Activated T-helper 17 cell treated with anti-CD3 and anti-CD28 coated beads, Interleukin-2, amount 50 U/mL, for 72 hours (primary cell): ENCODE results near the gene METTL18. TPM values are rescaled to one million over a fixed set of nuclear protein-coding genes. Genes with fewer than 3 reads are reported as not detected.

Source experiments
- ATAC-seq: fragments of 150-1000 bp; cut with Tn5 transposase; replicated peaks from 2 replicates; pipeline ENCODE4 v1.10.0; 2021; ENCODE audit warnings: mild to moderate bottlenecking, moderate library complexity
- H3K27ac Mint-ChIP-seq: one replicate; pipeline ENCODE4 v1.8.0; 2022; ENCODE audit warnings: mixed read lengths
- H3K27me3 Mint-ChIP-seq: one replicate; pipeline ENCODE4 v1.8.0; 2022; ENCODE audit warnings: mixed read lengths
- H3K36me3 Mint-ChIP-seq: one replicate; pipeline ENCODE4 v1.8.0; 2022; ENCODE audit warnings: low read depth, mild to moderate bottlenecking, mixed read lengths
- H3K4me1 Mint-ChIP-seq: one replicate; pipeline ENCODE4 v1.8.0; 2022; ENCODE audit warnings: mixed read lengths
- H3K4me3 Mint-ChIP-seq: one replicate; pipeline ENCODE4 v1.8.0; 2022; ENCODE audit warnings: mild to moderate bottlenecking, mixed read lengths
- H3K9me3 Mint-ChIP-seq: one replicate; pipeline ENCODE4 v1.8.0; 2022; ENCODE audit warnings: mixed read lengths
- total RNA-seq, 2 donors: library from RNA; stranded (reverse); gene quantifications; one replicate each; pipeline ENCODE4 v1.2.3, GENCODE V29; 2022

Gene METTL18
- total RNA-seq, 2 donors from 2014 or later = 8.3 to 10.4 TPM

DNA sequence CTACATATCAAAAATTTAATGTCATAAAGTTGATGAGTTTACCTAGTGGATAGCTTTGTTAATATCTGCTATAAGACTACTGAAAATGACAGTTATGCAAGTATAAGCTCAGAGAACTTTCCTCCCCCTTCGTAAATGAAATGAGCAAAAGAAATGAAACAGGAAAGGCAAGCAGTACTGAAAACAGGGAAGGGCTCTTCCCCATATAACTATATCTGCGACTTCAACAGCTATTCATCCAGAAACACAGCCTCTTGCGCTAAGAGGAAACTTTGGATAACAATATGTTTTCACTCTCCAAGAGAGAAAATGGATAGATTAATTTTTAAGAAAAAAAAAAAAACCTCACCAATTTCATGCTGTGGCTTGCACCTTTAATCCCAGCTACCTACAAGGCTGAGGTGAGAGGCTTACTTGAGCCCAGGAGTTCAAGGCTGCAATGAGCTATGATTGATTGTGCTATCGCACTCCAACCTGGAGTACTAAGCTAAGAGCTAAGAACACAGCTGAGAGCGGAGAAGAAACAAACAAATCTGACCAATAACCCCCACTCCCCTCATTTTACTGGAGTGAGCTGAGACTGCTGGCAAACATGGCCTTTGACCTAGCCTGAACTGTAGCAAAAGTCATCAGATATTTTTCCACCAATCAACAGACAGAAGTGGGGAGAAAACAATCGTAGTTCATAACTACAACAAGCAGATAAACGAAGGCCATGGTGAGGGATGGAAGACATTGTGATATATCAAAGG, 29.0 kb downstream of the METTL18 start:
- Mint-ChIP-seq H3K4me1 (no peaks in the 10 kb centered on the region), H3K4me3 (no peak overlapping the region), H3K9me3 (no peaks in the 10 kb centered on the region), H3K27ac (no peak overlapping the region), H3K27me3 (peaks cover 4% of the 10 kb centered on the region), H3K36me3 (no peaks in the 10 kb centered on the region)
- ATAC-seq = no peak

DNA sequence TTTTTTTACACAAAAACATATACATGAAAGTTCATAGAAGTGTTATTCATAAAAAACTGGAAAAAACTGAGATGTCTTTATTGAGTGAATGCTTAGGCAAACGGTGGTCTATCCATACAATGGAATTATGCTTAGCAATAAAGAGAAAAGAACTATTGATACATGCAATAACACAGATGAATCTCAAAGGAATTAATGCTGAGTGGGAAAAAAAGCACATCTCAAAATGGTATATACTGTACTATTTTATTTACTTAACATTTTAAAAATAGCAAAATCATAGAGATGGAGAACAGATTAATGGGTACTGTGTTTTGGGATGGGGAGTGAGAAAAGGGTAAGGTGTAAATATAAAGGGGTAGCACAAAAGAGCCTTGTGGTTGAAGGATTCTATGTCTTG, 29.8 kb downstream of the METTL18 start:
- Mint-ChIP-seq H3K4me3 (no peak overlapping the region), H3K4me1 (no peaks in the 10 kb centered on the region), H3K36me3 (no peaks in the 10 kb centered on the region), H3K9me3 (no peaks in the 10 kb centered on the region), H3K27ac (no peak overlapping the region), H3K27me3 (peaks cover 4% of the 10 kb centered on the region)
- no peak for ATAC-seq

DNA sequence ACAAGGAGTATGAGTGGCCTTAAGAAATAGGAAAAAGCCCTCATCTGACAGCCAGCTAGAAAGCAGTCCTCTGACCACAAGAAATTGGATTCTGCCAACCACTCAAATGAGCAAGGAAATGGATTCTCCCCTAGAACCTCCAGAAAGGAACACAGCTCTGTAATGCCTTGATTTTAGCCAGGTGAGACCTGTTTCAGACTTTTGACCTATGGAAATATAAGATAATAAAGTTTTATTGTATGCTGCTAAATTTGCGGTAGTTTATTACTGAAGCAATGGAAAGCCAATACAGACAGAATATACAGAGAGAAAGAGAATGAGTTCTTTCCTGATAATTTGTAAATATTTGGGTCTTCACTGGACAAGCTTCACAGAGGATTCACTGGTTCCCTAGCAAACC, 32.0 kb downstream of the METTL18 start:
- Mint-ChIP-seq H3K4me3 (no peak overlapping the region), H3K36me3 (no peaks in the 10 kb centered on the region), H3K9me3 (no peaks in the 10 kb centered on the region), H3K4me1 (no peaks in the 10 kb centered on the region), H3K27me3 (peaks cover 6% of the 10 kb centered on the region), H3K27ac (no peak overlapping the region)
- no peak for ATAC-seq

DNA sequence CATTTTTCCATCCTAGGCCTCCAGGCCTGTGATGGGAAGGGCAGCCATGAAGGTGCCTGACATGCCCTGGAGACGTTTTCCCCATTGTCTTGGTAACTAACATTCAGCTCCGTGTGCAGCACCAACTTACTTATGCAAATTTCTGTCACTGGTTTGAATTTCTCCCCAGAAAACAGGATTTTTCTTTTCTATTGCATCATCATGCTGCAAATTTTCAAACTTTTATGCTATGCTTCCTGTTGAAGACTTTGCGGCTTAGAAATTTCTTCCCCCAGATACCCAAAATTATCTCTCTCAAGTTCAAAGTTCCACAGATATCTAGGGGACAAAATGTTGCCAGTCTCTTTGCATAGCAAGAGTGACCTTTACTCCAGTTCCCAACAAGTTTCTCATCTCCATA, 35.7 kb downstream of the METTL18 start:
- no peak overlapping the region for H3K4me3 Mint-ChIP-seq
- no peak for ATAC-seq
- H3K4me1 Mint-ChIP-seq = no peaks in the 10 kb centered on the region

DNA sequence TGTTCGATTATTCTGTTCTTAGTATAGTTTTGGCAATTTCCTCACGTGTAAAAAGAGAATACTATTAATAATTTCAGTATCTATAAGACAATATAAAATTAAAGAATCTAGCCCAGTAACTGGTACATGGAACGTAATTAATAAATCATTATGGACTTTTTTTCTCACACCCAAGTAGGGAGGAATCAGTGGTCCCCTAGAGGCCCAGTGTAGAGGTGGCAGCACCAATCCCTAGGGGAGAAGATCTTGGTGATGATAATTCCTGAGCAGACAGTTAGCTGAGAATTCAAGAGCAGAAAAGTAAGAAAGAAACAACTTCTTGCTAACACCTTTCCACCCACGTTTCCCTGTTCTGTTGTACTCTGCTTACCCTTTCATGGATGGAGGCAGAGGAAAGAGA, 41.2 kb downstream of the METTL18 start:
- no peak overlapping the region for H3K27ac Mint-ChIP-seq
- no peak overlapping the region for H3K4me3 Mint-ChIP-seq
- no peak for ATAC-seq
- no peaks in the 10 kb centered on the region for H3K4me1 Mint-ChIP-seq
- H3K36me3 Mint-ChIP-seq = no peaks in the 10 kb centered on the region
- no peaks in the 10 kb centered on the region for H3K9me3 Mint-ChIP-seq
- H3K27me3 Mint-ChIP-seq = peaks cover 15% of the 10 kb centered on the region

More for the DNA sequence above, 35.7 kb downstream of the METTL18 start:
- no peaks in the 10 kb centered on the region for H3K36me3 Mint-ChIP-seq
- no peak overlapping the region for H3K27ac Mint-ChIP-seq
- H3K27me3 Mint-ChIP-seq = peaks cover 12% of the 10 kb centered on the region
- H3K9me3 Mint-ChIP-seq = no peaks in the 10 kb centered on the region

DNA sequence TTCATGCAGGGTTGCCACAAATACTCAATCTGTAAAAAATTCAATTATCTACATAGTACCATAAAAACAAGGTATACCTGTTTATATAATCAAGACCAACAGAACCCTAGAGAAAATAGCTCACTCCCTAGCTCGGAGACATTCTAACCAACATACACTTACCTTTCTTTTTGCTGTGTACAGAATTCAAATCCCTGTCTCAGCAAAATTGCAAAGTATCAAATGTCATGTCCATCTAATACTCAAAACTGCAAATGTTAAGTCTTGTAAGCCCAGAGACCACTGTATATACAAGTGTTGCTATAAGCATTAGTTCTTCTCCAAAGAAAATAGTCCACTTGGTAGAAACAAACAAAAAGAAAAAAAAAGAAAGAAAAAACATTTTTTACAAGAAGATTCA, 44.7 kb downstream of the METTL18 start:
- no peaks in the 10 kb centered on the region for H3K36me3 Mint-ChIP-seq
- H3K4me3 Mint-ChIP-seq = no peak overlapping the region
- H3K9me3 Mint-ChIP-seq = no peaks in the 10 kb centered on the region
- peaks cover 7% of the 10 kb centered on the region for H3K27me3 Mint-ChIP-seq
- no peaks in the 10 kb centered on the region for H3K4me1 Mint-ChIP-seq
- no peak overlapping the region for H3K27ac Mint-ChIP-seq
- ATAC-seq = no peak

DNA sequence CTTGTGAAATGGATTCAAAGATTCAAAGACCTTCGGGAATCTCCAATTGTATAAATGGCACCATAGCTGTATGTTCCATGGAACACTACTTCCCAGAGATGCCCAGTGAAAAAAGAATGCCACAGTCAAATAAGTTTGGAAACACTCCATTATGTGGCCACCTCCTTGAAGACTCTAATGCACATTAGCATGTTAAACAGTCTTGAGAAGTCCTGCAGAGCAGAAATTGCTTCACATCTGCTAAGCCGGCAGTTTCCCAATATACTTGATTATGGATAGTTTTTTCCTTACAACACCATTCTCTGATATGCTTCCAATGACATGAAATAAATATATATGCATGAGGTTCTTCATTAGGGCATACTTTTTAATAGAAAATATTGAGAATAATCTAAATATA, 48.2 kb downstream of the METTL18 start:
- Mint-ChIP-seq H3K27ac (no peak overlapping the region), H3K9me3 (no peaks in the 10 kb centered on the region), H3K4me1 (no peaks in the 10 kb centered on the region), H3K36me3 (no peaks in the 10 kb centered on the region), H3K4me3 (no peak overlapping the region), H3K27me3 (peaks cover 3% of the 10 kb centered on the region)
- no peak for ATAC-seq

DNA sequence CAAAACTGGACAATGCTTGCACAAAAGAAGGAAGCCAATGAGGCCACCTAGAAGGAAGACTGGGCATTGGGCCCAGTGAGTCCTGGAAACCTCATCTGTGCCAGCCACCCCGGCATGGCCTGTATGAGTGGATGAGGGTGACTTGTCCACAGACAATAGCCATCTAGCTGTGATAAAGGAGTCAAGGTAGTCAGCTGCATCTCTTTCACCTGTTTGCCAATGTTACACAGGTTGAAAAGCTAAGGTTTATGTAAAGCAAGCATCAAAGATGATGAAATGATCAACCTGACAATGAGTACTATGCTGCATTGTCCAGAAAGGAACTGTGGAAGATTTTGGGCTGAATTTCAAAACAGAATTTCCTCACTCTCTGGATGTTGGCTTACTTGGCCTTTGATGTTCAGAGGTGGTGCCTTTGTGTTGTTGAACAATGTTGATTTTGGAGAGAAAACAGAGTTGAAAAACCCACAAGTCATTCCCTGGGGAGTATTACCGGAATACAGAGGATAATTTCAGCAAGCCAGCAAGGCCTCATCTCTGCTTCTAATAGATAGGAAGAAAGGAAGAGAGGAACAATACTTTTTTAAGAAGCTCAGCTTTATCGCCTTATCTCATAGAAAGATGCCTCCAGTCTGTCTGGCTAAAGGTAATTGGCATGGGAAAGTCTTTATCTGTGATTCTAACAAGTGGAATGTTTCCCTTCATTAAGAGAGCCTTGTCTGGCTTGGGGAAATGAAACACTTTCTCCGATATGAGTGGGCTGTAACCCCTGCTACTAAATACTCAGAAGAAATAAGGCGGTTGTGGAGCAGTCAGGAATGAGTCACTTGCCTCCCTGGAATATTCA, 49.5 kb downstream of the METTL18 start:
- no peak overlapping the region for H3K4me3 Mint-ChIP-seq
- H3K36me3 Mint-ChIP-seq = no peaks in the 10 kb centered on the region
- peaks cover 4% of the 10 kb centered on the region for H3K27me3 Mint-ChIP-seq

More for the DNA sequence above, 49.5 kb downstream of the METTL18 start:
- no peak for ATAC-seq
- Mint-ChIP-seq H3K9me3 (no peaks in the 10 kb centered on the region), H3K4me1 (no peaks in the 10 kb centered on the region), H3K27ac (no peak overlapping the region)

Other genes with a start within 250 kb of the METTL18 start
- 100 to 1,000 TPM in 1 of 2 donors, 10 to 100 TPM in 1; 55.2 to 144 TPM for gene F5, start 208.4 kb downstream of the METTL18 start, total RNA-seq
- gene SELP, start 164.8 kb downstream of the METTL18 start, total RNA-seq = under 1 TPM; 0.39 to 0.90 TPM
- gene SELL, start 83.3 kb downstream of the METTL18 start, total RNA-seq = 100 to 1,000 TPM; 143 to 221 TPM
- not detected for gene SELE, start 60.8 kb downstream of the METTL18 start, total RNA-seq
- 10 to 100 TPM; 15.0 to 16.4 TPM for gene SCYL3, start 99.0 kb upstream of the METTL18 start, total RNA-seq